GDM1 (cell line): ENCODE results near the gene CCDC59.

Source experiments
- DNase-seq: peaks from one replicate; lab custom pipeline; 2025; lab: John Stamatoyannopoulos, UW

Gene CCDC59

DNA sequence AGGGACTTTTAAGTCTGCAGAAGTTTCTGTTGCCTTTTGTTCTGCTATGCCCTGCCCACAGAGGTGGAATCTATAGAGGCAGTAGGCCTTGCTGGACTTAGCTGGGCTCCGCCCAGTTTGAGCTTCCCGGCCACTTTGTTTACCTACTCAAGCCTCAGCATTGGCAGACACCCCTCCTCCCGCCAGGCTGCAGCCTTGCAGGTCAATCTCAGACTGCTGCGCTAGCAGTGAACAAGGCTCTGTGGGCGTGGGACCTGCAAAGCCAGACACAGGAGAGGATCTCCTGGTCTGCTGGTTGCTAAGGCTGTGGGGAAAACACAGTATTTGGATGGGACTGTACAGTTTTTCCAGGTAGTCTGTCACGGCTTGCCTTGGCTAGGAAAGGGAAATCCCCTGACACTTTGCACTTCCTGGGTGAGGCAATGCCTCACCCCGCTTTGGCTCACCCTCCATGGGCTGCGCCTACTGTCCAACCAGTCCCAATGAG is 43.7 kb downstream of the CCDC59 start:
- DNase-seq = no peak
